HG03175 (cell line): Measurements from ENCODE around the gene ZMAT5.

ENCODE experiments used
- ATAC-seq: cut with Tn5 transposase; IDR thresholded peaks from one replicate; pipeline ENCODE4 v1.9.1; 2021; ENCODE audit warnings: mild to moderate bottlenecking, moderate library complexity; ENCODE audit not compliant: unreplicated experiment

Gene ZMAT5

GRCh38 chr22:29732883-29733282 is 33.9 kb downstream of the ZMAT5 start:
- ATAC-seq: no peak

DNA sequence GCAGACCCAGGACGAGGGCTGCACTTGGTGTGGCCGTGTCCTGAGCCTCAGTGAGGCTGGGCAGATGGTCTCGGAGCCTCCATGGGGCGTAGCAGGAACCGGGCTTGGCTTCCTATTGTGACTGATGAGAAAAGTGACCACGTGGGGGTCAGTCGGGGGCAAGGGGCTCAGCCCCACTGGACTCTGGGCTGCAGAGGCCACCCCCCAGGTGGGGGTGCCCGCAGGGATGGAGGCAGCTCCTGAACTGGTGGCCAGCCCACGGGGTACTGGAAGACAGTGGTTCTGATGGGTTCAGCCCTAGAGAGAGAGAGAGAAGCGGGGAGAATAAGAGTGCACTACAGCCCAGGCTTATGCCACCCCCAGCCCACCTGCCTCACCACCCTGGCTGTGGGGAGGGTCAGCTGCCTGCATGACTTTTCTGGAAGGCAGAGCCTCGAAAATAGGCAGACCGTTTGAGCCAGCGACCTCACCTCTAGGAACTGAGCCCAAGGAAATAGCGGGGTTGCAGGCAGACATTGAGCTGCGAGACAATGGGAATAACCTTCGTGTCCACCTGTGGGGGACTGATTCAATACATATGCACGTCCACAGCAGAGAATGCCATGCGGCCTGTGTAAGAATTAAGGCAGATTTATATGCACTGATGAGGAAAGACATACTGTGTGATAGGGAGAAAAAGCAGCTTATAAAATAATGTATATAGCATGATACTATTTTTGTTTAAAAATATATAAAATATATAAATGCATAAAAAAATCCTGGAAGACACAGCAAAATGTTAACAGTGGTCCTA is 35.6 kb downstream of the ZMAT5 start:
- no peak for ATAC-seq

GRCh38 chr22:29729161-29729560 is 37.6 kb downstream of the ZMAT5 start:
- ATAC-seq: no peak

DNA sequence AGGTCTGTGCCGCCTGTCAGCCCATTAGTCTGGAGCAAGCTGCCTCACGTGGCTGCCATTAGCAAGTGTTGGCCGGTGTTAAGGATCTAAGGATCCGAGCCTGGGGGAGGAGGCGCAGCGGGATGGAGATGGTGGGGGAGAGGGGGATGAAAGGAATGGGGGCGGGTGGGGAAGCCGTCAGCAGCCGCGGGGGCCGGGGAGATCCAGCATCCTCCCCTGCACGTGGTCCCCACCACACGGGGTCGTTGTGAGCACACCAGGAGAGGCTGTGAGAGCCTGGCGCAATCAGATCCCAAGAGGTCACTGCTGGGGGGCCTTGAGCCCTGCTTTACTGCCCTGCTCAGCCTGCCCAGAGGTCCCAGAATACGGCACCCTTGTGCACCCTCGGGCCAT is 39.7 kb downstream of the ZMAT5 start:
- no peak for ATAC-seq

GRCh38 chr22:29726512-29727130 is 40.2 kb downstream of the ZMAT5 start:
- no peak for ATAC-seq

- ATAC-seq: no peak
Measured at GRCh38 chr22:29726106-29726505, 40.7 kb downstream of the ZMAT5 start.

DNA sequence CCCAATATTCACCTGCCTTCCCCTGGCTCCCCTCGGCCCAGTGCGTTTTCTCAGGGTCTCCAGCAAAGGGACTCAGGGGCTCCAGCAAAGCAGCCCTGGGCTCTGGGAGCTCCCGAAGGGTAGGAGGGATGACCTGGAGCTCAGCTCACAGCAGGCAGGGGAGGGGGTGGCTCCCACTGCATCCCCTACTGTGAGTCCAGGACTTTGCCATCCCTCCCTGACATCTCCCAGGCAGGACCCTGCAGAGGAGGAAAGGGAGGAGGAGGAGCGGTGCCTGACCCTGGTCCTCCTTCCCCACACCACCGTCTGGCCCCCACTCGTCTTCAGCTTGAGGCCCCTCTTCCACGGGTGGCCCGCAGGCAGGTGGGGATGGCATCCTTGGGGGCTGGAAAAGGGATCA is 42.0 kb downstream of the ZMAT5 start:
- no peak for ATAC-seq

DNA sequence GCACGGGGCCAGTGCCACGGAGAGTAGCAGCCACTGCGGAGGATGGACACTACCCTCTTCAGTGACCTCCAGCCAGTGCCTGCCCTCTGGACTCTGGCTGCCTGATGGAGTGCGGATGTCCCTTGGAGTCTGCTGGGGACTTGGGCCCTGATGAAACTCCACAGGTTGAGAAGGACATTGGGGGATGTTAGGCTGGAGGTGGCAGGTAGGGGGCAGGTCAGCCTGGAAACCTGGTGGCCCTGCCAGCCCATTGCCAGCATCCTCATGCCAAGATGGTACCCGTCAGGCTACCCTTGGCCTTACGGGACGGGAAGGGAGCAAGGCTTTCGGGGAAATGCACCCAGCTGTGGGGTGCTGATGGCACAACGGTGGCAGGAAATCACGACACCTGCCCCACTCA is 43.0 kb downstream of the ZMAT5 start:
- no peak for ATAC-seq

GRCh38 chr22:29722587-29722986 is 44.2 kb downstream of the ZMAT5 start:
- ATAC-seq: no peak

DNA sequence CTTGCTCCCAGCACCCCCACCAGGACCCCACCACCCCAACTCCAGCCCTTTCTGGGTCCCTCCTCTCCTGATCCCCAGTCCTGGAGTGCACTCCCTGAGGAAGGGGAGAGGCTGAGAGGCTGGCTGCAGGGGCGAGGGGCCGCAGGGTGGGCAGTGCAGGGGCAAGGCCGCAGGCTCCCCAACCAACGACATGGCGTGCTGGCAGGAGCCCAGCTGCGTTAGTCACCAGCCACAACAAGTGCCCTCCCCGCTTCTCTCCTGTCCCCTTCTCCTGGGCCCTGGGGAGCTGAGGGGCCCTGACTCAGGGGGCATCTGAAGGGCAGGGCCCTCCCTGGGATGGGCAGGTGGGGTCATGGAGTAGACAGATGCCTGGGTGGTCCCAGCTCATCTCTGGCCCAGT is 44.7 kb downstream of the ZMAT5 start:
- no peak for ATAC-seq

DNA sequence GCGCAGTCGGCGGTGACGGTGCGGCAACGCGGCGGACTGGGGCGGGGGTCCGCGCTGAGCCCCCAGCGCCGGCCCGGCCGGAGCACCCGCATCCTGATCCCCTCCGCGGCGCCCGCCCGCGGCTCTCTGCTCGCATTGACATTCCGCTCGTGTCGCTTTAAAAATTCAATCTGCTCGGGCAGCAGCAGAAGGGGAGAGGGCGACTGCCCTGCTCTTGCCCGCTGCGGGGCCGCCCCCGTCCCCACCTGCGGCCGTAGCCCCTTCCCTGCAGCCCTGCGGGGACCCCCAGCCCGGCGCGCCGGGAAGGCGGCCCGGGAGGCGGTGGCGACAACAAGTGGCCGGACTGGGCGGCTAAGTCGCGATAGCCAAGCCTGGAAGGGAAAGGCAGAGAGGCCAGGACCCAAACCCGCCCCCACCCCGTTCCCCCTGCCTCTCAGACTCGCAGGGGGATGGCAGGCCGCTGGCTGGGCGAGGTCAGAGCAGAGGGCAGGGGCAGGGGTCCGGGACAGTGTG is 45.9 kb downstream of the ZMAT5 start:
- no peak for ATAC-seq

DNA sequence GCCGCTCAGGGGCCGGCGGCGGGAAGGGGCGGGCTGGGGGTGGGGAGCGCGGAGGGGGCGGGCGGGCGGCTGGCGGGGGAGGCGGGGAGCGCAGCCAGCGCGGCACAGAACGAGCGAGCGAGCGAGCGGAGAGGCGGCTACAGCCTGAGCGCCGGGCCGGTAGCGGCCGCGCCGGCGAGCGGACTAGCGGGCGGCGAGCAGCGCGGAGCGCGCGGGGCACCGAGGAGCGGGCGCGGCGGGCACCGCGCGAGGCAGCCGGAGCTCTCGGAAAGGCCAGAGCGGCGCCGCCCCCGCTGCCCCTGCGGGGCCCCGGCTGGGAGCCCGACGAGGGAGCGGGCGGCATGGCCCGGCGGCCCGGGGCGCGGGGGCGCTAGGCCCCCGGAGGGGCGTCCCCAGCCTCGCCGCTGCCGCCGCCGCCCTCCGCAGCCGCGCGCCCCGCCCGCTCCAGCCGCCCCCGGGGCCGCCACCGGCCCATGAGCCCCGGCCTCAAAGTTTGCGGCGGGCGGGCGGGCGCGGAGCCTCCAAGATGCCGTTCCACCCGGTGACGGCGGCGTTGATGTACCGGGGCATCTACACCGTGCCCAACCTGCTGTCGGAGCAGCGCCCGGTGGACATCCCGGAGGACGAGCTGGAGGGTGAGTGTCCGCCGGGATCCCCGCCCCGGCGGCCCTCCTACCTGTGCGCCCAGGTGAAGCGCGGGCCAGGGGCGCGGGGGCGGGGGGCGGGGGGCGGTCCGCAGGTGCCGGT is 46.7 kb downstream of the ZMAT5 start, which contains the start of gene CABP7:
TSS of gene CABP7 (plus strand) at position 105 of the 747 bp plus-strand sequence. CDS start at position 527, 422 bp downstream.
- ATAC-seq: no peak

GRCh38 chr22:29718949-29719898 is 47.6 kb downstream of the ZMAT5 start:
- ATAC-seq: no peak

- no peak for ATAC-seq
Measured at GRCh38 chr22:29717789-29718188, 49.0 kb downstream of the ZMAT5 start.

DNA sequence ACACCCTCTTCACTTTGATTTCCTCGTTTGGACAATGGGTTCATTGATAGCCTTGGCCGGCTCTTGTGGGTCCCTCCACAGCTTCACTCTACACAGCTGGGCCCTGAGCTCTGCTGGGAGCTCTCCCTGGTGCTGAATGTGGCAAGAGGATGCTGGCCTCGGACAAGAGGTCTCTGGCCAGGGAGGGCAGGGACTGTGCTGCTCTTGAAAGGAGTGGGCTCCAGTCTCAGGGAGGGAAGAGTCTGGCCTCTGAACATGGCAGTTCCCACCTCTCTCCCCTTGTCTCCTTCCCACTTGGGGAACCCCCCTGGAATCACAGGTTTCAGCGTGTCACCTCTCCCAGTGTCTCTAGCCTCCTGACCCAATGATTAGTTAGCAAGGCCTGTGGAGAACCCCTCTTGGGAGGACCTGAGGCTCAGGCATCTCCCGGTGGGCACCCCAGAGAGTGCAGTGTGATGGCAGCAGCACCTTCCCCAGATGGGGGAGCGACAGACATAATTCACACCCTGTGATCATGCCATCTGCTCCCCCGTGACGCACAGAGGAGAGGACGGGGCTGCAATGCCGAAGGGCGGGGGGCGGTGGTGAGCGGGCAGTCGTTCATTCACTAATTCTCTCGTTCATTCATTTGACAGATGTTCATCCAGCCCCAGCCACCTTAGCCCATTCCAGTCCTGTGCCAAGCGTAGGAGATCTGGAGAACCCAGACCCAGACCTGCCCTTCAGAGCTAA is 49.8 kb downstream of the ZMAT5 start:
- no peak for ATAC-seq

GRCh38 chr22:29715705-29716104 is 51.1 kb downstream of the ZMAT5 start:
- no peak for ATAC-seq

GRCh38 chr22:29715240-29715639 is 51.6 kb downstream of the ZMAT5 start:
- no peak for ATAC-seq

- no peak for ATAC-seq
Measured at GRCh38 chr22:29713156-29713727, 53.6 kb downstream of the ZMAT5 start.

GRCh38 chr22:29712119-29712518 is 54.7 kb downstream of the ZMAT5 start:
- no peak for ATAC-seq
